GM12878 (cell line): ENCODE measurements around the gene SET. TPM values are rescaled to one million over a fixed set of nuclear protein-coding genes. Genes with fewer than 3 reads are reported as not detected.
"Not testable (repeated sequence)": the region's sequence is repeated elsewhere in the genome, so short reads cannot be mapped to it uniquely, and the experiment has no call there.

Source experiments
- ATAC-seq: fragments of 200-7000 bp; cut with Tn5 transposase; 3 replicates; pipeline ENCODE4 v1.9.1; 2020; ENCODE audit warnings: mild to moderate bottlenecking, moderate library complexity
- BruUV-seq: library from RNA; stranded (reverse); fragments of 400-500 nt; replicated peaks from 2 replicates; lab custom pipeline; 2021; lab: Mats Ljungman, UMichigan
- CTCF ChIA-PET: fragments of 300-600 bp; sonication (Branson Sonifier 250); formaldehyde crosslinking; extraction: SDS; loops from one replicate; lab custom pipeline; 2021; ENCODE audit warnings: inconsistent platforms; lab: Yijun Ruan, JAX
- POLR2A ChIA-PET: fragments of 350-600 bp; formaldehyde crosslinking; extraction: SDS; loops from one replicate; lab custom pipeline; 2021; ENCODE audit warnings: inconsistent platforms; lab: Charles Lee
- RAD21 ChIA-PET: fragments of 300-600 bp; sonication (Branson Sonifier 250); formaldehyde crosslinking; loops from one replicate; lab custom pipeline; 2023; ENCODE audit warnings: antibody characterized with exemption; ENCODE audit not compliant: unreplicated experiment; lab: Charles Lee
- SMC1A ChIA-PET: fragments of 300-600 bp; sonication (Branson Sonifier 250); formaldehyde crosslinking; loops from one replicate; lab custom pipeline; 2023; ENCODE audit not compliant: unreplicated experiment, uncharacterized antibody; lab: Charles Lee
- DNase-seq: peaks from one replicate; pipeline ENCODE4 v3.0.0-alpha.2; 2011; ENCODE audit warnings: low read depth, low spot score
- FAIRE-seq: peaks from 3 replicates; lab custom pipeline; 2011; peaks lifted over from hg19 to GRCh38; lab: Jason Lieb, UNC
- H2AFZ ChIP-seq: 2 replicates; pipeline ENCODE4 v1.6.0; 2011; ENCODE audit warnings: low read depth, low read length, control low read depth; ENCODE audit not compliant: control insufficient read depth
- H3K27ac ChIP-seq: 2 replicates; pipeline ENCODE4 v1.5.1; 2011; ENCODE audit warnings: control low read depth; ENCODE audit not compliant: control insufficient read depth, insufficient read depth
- H3K27me3 ChIP-seq, 2 experiments: replicated peaks in 1 of 2; 2 replicates each; pipeline versions ENCODE4 v1.6.0 to v1.6.1; 2011; ENCODE audit warnings: low read length in 1 of 2; ENCODE audit not compliant: control insufficient read depth in 2 of 2, insufficient read depth in 2 of 2
- H3K36me3 ChIP-seq, 2 experiments: 2 replicates each; pipeline ENCODE4 v1.5.1; 2011; ENCODE audit warnings: low read length in 1 of 2; ENCODE audit not compliant: control insufficient read depth in 2 of 2, insufficient read depth in 2 of 2
- H3K4me1 ChIP-seq: 2 replicates; pipeline ENCODE4 v1.6.1; 2011; ENCODE audit warnings: mild to moderate bottlenecking, low read length, moderate library complexity, mixed read lengths; ENCODE audit not compliant: control insufficient read depth, insufficient read depth
- H3K4me2 ChIP-seq: 2 replicates; pipeline ENCODE4 v1.6.0; 2011; ENCODE audit warnings: control low read depth; ENCODE audit not compliant: control insufficient read depth, insufficient read depth
- H3K4me3 ChIP-seq: fragments of 200-600 bp; sonication (generic); 2 replicates; pipeline ENCODE4 v1.5.1; 2016
- H3K79me2 ChIP-seq: 2 replicates; pipeline ENCODE4 v1.6.0; 2011; ENCODE audit warnings: low read length; ENCODE audit not compliant: control insufficient read depth, insufficient read depth
- H3K9ac ChIP-seq: 2 replicates; pipeline ENCODE4 v1.8.0; 2011; ENCODE audit warnings: low read length, control low read depth, mixed read lengths; ENCODE audit not compliant: control insufficient read depth, insufficient read depth
- H3K9me3 ChIP-seq: replicated peaks from 3 replicates; pipeline ENCODE4 v1.5.1; 2011; ENCODE audit warnings: mild to moderate bottlenecking, low read length; ENCODE audit not compliant: control insufficient read depth, insufficient read depth
- H4K20me1 ChIP-seq: 2 replicates; pipeline ENCODE4 v1.6.0; 2011; ENCODE audit not compliant: control insufficient read depth, insufficient read depth
- GATAD2B ChIP-seq: fragments of 450-650 bp; conservative IDR thresholded peaks from 2 replicates; pipeline ENCODE4 v1.6.1; 2017; ENCODE audit warnings: low read depth, mild to moderate bottlenecking, moderate library complexity
- IRF5 ChIP-seq: fragments of 450-650 bp; IDR thresholded peaks from 2 replicates; pipeline ENCODE4 v1.6.1; 2017; ENCODE audit warnings: borderline replicate concordance
- PBX3 ChIP-seq: IDR thresholded peaks from 2 replicates; pipeline ENCODE4 v1.6.1; 2011; ENCODE audit warnings: mild to moderate bottlenecking, low read depth, low read length, moderate library complexity; ENCODE audit not compliant: insufficient replicate concordance
- SRF ChIP-seq, 2 experiments: IDR thresholded peaks; 2 replicates each; pipeline ENCODE4 v1.6.1; 2011; ENCODE audit warnings: low read depth in 2 of 2, low read length in 2 of 2, mild to moderate bottlenecking in 1 of 2, moderate library complexity in 1 of 2
- WGBS: methylation state at CpG from one replicate; pipeline ENCODE4 v1.1.6; 2016; ENCODE audit warnings: low lambda C conversion rate; ENCODE audit not compliant: insufficient replicate concordance, insufficient coverage; ENCODE audit errors: missing lambda C conversion rate; 5-methylcytosine and 5-hydroxymethylcytosine counted together
- in situ Hi-C: fragments of 300-500 bp; cut with MboI; formaldehyde crosslinking; loops from 9 replicates; pipeline ENCODE4 v1.14.3; 2018; ENCODE audit warnings: mixed read lengths
- intact Hi-C: fragments of 100-400 bp; cut with micrococcal nuclease; formaldehyde crosslinking; loops from one replicate; pipeline ENCODE4 v1.14.2; 2022; ENCODE audit not compliant: unreplicated experiment
- polyA plus RNA-seq, 11 experiments: library from polyadenylated mRNA; depleted of rRNA in 4 of 11; unstranded in 6 of 11; stranded (reverse) in 5 of 11; fragments of >200 nt; fragmentation: Nextera tagmentation in 4 of 11; fragmentation: Illumina TruSeq in 1 of 11; extraction: Ambion mirVana in 4 of 11; extraction: Trizol in 1 of 11; gene quantifications; 1 replicate in 1 of 11; 2 replicates in 10 of 11; pipeline versions ENCODE4 v1.2.1 to v1.2.3, GENCODE V29; 2011 to 2016; ENCODE audit warnings: inconsistent platforms in 2 of 11, missing spikeins in 2 of 11, low read depth in 1 of 11
- total RNA-seq, 4 experiments: library from RNA; depleted of rRNA in 3 of 4; stranded (reverse); fragments of >200 nt in 3 of 4; fragmentation: Illumina TruSeq in 1 of 4; extraction: Trizol in 1 of 4; gene quantifications; 2 replicates each; pipeline versions ENCODE4 v1.2.1 to v1.2.3, GENCODE V29; 2013 to 2021
- TF ChIP-seq, protein P1 (sequence below): fragments of 450-650 bp; IDR thresholded peaks from 2 replicates; pipeline ENCODE4 v1.6.1; 2016; ENCODE audit warnings: mild to moderate bottlenecking

The SET gene
- total and polyA plus RNA-seq, 10 of the 15 experiments (the other 5 are each of a cell fraction or from before 2014, with no cell fraction given), result 284 to 706 (median 445) TPM

GRCh38 chr9:128657796-128658195 lies 31.2 kb upstream of the SET start:
- CTCF ChIA-PET, result interaction anchor here (0.6 kb wide), 1 partner anchor 544 kb away, joined by 4 read pairs; no protein-coding TSS in a partner anchor
- POLR2A ChIA-PET, result interaction anchor here (0.6 to 1.4 kb wide), 7 partner anchors 12 to 97 kb away, joined by 3 to 8 read pairs (median 3); no protein-coding TSS in a partner anchor
- Histone ChIP-seq H3K27me3 (no peaks in the 10 kb centered on the region), H3K36me3 (no peaks in the 10 kb centered on the region), H4K20me1 (no peaks in the 10 kb centered on the region), H3K4me1 (peaks cover 3% of the 10 kb centered on the region; the same call in 1 of the 2 replicates), H3K79me2 (no peaks in the 10 kb centered on the region; the same call in 1 of the 2 replicates), H3K9ac (no peak overlapping the region), H2AFZ (no peak overlapping the region), H3K9me3 (no peaks in the 10 kb centered on the region), H3K27ac (no peak overlapping the region), H3K4me3 (no peak overlapping the region), H3K4me2 (no peak overlapping the region)
- TF ChIP-seq, protein P1, sequence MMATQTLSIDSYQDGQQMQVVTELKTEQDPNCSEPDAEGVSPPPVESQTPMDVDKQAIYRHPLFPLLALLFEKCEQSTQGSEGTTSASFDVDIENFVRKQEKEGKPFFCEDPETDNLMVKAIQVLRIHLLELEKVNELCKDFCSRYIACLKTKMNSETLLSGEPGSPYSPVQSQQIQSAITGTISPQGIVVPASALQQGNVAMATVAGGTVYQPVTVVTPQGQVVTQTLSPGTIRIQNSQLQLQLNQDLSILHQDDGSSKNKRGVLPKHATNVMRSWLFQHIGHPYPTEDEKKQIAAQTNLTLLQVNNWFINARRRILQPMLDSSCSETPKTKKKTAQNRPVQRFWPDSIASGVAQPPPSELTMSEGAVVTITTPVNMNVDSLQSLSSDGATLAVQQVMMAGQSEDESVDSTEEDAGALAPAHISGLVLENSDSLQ, result no peak
- TF ChIP-seq GATAD2B, result no peak
- no peak for TF ChIP-seq PBX3
- TF ChIP-seq SRF (IDR thresholded peaks at IDR 0.05; ENCODE audit: low read depth in 2 of 2, low read length in 2 of 2), result no peak
- TF ChIP-seq IRF5, result no peak
- in situ Hi-C loops, result no loop called here
- no TSS peak for BruUV-seq
- SMC1A ChIA-PET, result interaction anchor here (0.8 to 1.6 kb wide), 4 partner anchors 14 to 40 kb away, joined by 3 read pairs; no protein-coding TSS in a partner anchor
- no peak for FAIRE-seq
- no peak for DNase-seq
- RAD21 ChIA-PET, result interaction anchor here (0.5 to 1.3 kb wide), 2 partner anchors 15 to 29 kb away, joined by 3 to 5 read pairs; no protein-coding TSS in a partner anchor
- intact Hi-C loops, result loop anchor here (10.0 kb wide), 1 partner anchor 117 kb away; the partner anchor contains the start of gene ZER1
- 79% methylated on average over 3 of the region's 3 CpGs for WGBS
- ATAC-seq, result no peak

DNA sequence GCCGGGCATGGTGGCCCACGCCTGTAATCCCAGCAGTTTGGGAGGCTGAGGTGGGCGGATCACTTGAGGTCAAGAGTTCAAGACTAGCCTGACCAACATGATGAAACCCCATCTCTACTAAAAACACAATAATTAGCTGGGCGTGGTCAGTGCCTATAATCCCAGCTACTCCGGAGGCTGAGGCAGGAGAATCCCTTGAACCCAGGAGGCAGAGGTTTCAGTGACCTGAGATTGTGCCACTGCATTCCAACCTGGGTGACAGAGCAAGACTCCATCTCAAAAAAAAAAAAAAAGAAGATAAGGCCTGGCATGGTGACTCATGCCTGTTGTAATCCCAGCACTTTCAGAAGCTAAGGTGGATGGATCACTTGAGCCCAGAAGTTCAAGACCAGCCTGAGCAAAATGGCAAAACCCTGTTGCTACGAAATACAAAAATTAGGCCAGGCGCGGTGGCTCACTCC lies 22.5 kb upstream of the SET start:
- BruUV-seq, SMC1A ChIA-PET, DNase-seq, H3K27me3 ChIP-seq, H2AFZ ChIP-seq, H3K4me1 ChIP-seq, H3K27ac ChIP-seq, in situ Hi-C loops, RAD21 ChIA-PET, H4K20me1 ChIP-seq, H3K4me2 ChIP-seq, ATAC-seq, H3K9me3 ChIP-seq, H3K9ac ChIP-seq, FAIRE-seq, H3K36me3 ChIP-seq, CTCF ChIA-PET, H3K4me3 ChIP-seq, intact Hi-C loops, H3K79me2 ChIP-seq: not testable (repeated sequence)
- POLR2A ChIA-PET, result interaction anchor here (0.7 kb wide), 2 partner anchors 48 to 80 kb away, joined by 3 to 4 read pairs; no protein-coding TSS in a partner anchor
- WGBS, result 88% methylated on average over 8 of the region's 8 CpGs
